ENCODE measurements around the gene EXOC8. TPM values are rescaled to one million over a fixed set of nuclear protein-coding genes. Genes with fewer than 3 reads are reported as not detected.

EXOC8 gene
- total and polyA plus RNA-seq, 8 donors, result 1.8 to 21.8 (median 7.7) TPM

DNA sequence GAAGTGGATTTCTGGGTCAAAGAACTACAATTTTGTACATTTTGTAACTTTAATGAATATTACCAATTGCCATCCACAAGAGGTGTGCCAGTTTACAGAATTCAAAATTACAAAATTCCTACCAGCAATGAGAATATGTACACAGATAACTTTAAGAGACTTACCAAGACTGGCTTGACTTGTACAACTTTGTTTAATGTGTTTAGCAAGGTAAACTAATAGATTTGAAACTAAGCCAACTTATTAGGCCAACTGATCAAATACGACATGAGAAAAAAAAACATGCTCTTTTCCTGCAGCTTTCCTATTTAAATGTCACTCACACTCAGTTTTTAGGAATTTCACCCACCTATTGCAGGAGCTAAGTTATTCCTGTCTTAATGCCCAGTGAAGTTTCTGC lies 11.4 kb downstream of the EXOC8 start:
- Histone ChIP-seq H3K27me3 (no peaks in the 10 kb centered on the region), H3K4me1 (peaks cover 0 to 5% (median 0%) of the 10 kb centered on the region in 4 donors), H3K27ac (no peak overlapping the region), H3K36me3 (peaks cover 0 to 7% (median 2%) of the 10 kb centered on the region in 4 donors), H3K9me3 (no peaks in the 10 kb centered on the region), H3K4me3 (no peak overlapping the region)
- intact Hi-C loops (cut with DNase I; ENCODE audit: low total_unique reads), result no loop called here
- no peak for TF ChIP-seq POLR2A (IDR thresholded peaks at IDR 0.05)
- TF ChIP-seq POLR2AphosphoS5 (IDR thresholded peaks at IDR 0.05), result no peak
- TF ChIP-seq, protein P1, sequence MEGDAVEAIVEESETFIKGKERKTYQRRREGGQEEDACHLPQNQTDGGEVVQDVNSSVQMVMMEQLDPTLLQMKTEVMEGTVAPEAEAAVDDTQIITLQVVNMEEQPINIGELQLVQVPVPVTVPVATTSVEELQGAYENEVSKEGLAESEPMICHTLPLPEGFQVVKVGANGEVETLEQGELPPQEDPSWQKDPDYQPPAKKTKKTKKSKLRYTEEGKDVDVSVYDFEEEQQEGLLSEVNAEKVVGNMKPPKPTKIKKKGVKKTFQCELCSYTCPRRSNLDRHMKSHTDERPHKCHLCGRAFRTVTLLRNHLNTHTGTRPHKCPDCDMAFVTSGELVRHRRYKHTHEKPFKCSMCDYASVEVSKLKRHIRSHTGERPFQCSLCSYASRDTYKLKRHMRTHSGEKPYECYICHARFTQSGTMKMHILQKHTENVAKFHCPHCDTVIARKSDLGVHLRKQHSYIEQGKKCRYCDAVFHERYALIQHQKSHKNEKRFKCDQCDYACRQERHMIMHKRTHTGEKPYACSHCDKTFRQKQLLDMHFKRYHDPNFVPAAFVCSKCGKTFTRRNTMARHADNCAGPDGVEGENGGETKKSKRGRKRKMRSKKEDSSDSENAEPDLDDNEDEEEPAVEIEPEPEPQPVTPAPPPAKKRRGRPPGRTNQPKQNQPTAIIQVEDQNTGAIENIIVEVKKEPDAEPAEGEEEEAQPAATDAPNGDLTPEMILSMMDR (IDR thresholded peaks at IDR 0.05), result no peak
- no peak for TF ChIP-seq EP300 (IDR thresholded peaks at IDR 0.05)
- DNase-seq, result no peak
- WGBS, 5 donors, result 29 to 74% (median 45%) methylated on average over 1 of the region's 1 CpG

DNA sequence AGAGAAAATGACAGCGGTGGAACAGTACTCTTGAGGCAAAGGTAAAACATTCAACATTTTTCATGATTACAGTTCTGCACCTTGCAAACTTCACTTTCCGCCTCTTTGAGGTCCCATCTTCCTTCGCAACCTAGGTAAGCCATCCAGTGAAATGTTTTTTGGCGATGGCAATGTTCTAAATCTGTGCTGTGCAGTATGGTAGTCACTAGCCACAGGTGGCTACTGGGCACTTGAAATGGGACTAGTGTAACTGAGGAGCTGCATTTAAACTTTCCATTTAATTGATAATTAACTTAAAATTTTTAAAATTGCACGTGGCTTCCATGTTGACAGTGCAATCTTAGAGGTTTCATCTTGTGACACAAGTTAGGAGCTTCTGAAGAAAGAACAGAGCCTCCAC lies 13.0 kb downstream of the EXOC8 start:
- H3K27me3 ChIP-seq, result no peaks in the 10 kb centered on the region
- peaks cover 0 to 5% (median 0%) of the 10 kb centered on the region in 4 donors for H3K4me1 ChIP-seq
- intact Hi-C loops (cut with DNase I; ENCODE audit: low total_unique reads), result no loop called here
- H3K9me3 ChIP-seq, result no peaks in the 10 kb centered on the region
- 82 to 89% (median 88%) methylated on average over 5 of the region's 5 CpGs for WGBS, 5 donors
- no peak for DNase-seq
- H3K4me3 ChIP-seq, result no peak overlapping the region
- no peak overlapping the region for H3K27ac ChIP-seq
- TF ChIP-seq, protein P1 (IDR thresholded peaks at IDR 0.05), result no peak
- TF ChIP-seq EP300 (IDR thresholded peaks at IDR 0.05) (no peak), POLR2A (IDR thresholded peaks at IDR 0.05) (no peak), POLR2AphosphoS5 (IDR thresholded peaks at IDR 0.05) (no peak)
- no peaks in the 10 kb centered on the region for H3K36me3 ChIP-seq

DNA sequence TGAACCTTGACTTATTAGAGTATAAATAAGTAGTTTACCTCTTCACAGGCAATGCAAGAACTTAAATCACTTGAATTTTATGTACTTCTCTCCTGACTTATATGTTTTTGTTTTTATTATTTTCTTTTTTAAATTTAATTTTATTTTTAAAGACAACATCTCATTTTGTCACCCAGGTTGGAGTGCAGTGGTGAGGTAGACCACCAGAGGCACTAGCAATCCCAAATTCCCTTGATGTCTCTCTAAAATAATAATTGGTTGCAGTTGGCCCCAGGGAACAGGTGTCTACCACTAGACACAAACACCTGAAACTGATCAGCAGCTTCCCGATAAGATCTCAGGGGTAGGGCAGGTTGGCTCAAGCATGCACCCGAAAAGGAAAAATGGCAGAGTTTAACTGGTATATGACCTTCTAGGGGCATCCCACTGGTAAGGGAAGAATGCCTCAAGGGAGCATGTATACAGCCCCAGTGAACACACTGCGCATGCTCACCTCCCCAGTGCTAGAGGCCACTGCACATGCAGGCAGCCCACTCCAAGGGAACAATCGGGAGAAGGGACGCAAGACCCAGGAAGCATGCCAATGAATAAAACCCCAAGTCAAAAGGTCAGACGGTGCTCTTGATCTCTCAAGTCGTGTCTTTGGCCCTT lies 14.6 kb downstream of the EXOC8 start:
- TF ChIP-seq POLR2A (IDR thresholded peaks at IDR 0.05) (no peak), EP300 (IDR thresholded peaks at IDR 0.05) (no peak)
- H3K4me3 ChIP-seq, result no peak overlapping the region
- no peak for DNase-seq
- H3K9me3 ChIP-seq, result no peaks in the 10 kb centered on the region
- 67 to 81% (median 80%) methylated on average over 7 of the region's 7 CpGs for WGBS, 5 donors
- H3K27ac ChIP-seq, result no peak overlapping the region
- H3K27me3 ChIP-seq, result no peaks in the 10 kb centered on the region
- peaks cover 0 to 5% (median 0%) of the 10 kb centered on the region in 4 donors for H3K4me1 ChIP-seq
- H3K36me3 ChIP-seq, result no peaks in the 10 kb centered on the region
- intact Hi-C loops (cut with DNase I; ENCODE audit: low total_unique reads), result no loop called here

DNA sequence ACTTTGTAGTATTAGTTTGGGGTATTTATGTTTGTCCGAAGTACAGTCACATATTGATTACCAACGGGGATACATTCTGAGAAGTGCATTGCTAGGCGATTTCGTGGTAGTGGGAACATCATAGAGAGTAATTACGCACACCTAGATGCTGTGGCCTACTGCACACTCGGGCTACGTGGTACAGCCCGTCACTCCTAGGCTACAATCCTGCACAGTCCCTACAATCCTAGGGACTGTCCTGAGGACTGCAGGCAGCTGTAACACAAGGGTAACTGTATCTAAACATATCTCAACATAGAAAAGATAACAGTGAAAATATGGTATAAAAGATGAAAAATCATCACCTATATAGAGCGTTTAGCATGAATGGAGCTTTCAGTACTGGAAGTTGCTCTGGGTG lies 18.6 kb downstream of the EXOC8 start:
- 90 to 93% (median 92%) methylated on average over 9 of the region's 9 CpGs for WGBS, 5 donors
- Histone ChIP-seq H3K27me3 (no peaks in the 10 kb centered on the region), H3K36me3 (no peaks in the 10 kb centered on the region), H3K4me3 (no peak overlapping the region), H3K4me1 (no peaks in the 10 kb centered on the region), H3K27ac (no peak overlapping the region), H3K9me3 (no peaks in the 10 kb centered on the region)
- DNase-seq, result no peak
- intact Hi-C loops (cut with DNase I; ENCODE audit: low total_unique reads), result no loop called here
- TF ChIP-seq POLR2A (IDR thresholded peaks at IDR 0.05), result no peak
- no peak for TF ChIP-seq EP300 (IDR thresholded peaks at IDR 0.05)
- TF ChIP-seq, protein P1 (IDR thresholded peaks at IDR 0.05), result no peak
- TF ChIP-seq POLR2AphosphoS5 (IDR thresholded peaks at IDR 0.05), result no peak

DNA sequence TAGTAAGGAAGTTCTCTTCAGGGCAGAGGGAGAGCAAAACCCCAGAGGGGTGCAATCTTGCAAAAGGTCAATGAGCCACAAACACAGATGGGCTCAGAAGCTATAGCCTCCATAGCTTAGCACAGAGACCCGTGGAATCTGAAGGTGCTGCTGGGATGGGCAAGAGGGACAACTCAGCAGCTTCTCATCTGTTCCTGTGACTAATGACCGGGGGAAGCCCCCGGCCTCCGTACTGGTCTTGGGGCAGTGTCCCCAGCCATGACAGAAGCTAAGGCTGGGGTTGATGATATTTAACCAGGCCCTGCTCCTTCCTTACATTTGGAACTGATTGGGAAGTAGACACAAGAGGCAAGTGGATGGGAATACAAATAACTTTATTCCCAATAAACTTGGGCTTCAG lies 19.1 kb downstream of the EXOC8 start:
- TF ChIP-seq POLR2A (IDR thresholded peaks at IDR 0.05) (no peak), POLR2AphosphoS5 (IDR thresholded peaks at IDR 0.05) (no peak)
- Histone ChIP-seq H3K27me3 (no peaks in the 10 kb centered on the region), H3K4me3 (no peak overlapping the region), H3K9me3 (no peaks in the 10 kb centered on the region), H3K36me3 (no peaks in the 10 kb centered on the region), H3K4me1 (no peaks in the 10 kb centered on the region), H3K27ac (no peak overlapping the region)
- 93 to 96% (median 95%) methylated on average over 4 of the region's 4 CpGs for WGBS, 5 donors
- intact Hi-C loops (cut with DNase I; ENCODE audit: low total_unique reads), result no loop called here
- DNase-seq, result no peak

All from stomach (tissue), 9 donors.